GM19043 (cell line): Measurements from ENCODE around the gene LTBR.

Experiments used
- ATAC-seq: cut with Tn5 transposase; IDR thresholded peaks from one replicate; pipeline ENCODE4 v1.9.1; 2021; ENCODE audit warnings: low read depth; ENCODE audit not compliant: unreplicated experiment

LTBR gene

DNA sequence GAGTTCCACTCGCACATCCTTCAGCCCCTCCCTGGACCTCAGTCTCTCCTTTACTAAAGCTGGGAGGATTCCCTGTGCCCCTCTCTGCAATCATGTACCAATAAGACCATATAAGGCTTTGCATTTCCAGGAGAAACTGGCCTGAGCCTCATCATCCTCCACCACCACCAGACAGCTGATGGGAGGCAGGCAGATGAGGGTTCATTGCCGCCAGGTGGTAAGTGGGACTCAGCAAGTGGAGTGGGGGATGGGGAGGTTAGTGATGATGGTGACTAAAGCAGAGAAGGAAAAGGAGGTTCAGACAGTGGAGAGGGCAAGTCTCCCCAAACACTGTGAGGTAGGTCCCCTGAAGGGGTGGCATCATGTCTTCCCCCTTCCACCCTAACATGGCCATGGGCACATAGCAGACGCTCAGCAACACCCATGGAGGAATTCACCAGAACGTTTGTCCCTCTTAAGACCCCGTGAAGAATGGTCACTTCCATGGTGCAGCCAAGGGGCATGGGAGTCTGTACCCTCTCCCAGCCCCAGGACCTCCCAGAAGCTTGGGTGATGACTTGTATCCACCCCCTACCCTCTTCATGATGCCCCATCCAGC, 37.6 kb upstream of the LTBR start:
- ATAC-seq = no peak

DNA sequence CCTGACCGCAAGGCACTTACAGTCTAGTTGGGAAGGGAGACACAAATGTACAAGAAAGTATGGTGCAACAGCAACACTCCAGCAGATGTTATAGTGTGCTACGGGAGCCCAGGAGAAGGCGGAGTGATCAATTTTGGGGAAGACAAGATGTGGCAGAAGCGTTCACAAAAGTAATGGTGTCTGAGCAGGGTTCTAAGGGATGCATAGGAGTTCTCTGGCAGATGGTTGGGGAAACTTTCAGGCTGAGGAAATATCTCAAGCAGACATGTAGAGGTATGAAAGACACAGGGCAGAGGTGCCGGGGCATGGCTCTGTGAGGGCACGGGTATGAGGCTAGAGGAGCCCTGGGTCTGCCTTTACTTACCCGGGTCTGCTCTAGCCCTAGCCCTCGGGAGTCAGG, 37.0 kb upstream of the LTBR start:
- ATAC-seq = no peak

DNA sequence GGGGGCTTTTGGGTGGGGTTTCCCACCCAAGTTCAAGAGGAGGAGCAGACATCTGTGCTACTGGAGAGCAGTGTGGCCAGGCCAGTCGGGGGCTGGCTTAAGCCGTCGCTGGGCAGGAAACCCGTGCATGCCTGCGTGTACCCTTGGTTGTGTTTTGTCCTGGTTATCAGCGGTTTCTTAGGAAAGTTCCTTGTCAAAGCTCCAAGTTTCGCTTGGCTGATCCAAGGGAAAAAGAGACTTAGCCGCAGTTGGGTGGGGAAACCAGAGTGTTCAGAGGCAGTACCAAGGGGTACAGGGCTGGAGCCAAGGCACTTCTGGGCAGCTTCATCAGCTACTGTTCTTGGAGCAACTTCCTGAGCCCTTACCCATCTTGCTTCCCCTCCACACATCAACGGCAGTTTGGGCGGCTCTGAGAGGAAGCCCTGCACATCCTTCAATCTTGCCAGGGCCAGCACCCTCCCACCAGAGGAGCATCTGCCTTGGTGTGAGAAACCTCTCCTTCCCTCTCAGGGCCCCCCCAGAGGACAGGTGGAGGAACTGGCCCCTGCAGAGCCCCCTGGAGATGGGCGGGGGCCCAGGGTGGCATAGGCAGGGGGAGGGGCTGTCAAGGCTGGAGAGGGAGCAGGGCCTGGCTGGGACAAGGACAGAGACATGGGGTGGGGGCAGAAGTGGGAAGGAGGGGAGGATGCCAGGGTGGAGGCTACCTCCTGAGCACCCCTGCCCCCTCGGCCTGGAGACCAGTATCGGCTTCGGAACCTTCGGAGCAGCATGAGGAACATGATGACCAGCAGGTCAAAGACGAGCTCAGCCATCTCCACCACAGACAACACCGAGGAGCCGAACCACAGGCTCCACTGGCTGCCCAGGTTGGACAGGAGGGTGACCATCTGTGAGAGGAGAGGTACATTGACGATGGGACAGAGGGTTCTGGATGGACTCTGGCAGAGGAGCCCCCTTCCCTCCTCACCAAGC, 36.3 kb upstream of the LTBR start:
- ATAC-seq = no peak

DNA sequence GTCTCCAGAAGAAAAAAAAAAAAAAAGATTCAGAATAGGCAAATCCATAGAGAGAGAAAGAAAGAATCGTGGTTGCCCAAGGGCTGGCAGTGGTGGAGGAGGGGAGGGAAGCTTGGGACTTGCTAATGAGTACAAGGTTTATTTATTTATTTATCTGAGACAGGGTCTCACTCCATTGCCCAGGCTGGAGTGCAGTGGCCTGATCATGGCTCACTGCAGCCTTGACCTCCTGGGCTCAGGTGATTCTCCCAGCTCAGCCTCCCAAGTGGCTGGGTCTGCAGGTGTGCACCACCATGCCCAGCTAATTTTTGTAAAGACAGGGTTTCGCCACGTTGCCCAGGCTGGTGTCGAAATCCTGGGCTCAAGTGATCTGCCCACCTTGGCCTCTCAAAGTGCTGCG, 32.3 kb upstream of the LTBR start:
- no peak for ATAC-seq

DNA sequence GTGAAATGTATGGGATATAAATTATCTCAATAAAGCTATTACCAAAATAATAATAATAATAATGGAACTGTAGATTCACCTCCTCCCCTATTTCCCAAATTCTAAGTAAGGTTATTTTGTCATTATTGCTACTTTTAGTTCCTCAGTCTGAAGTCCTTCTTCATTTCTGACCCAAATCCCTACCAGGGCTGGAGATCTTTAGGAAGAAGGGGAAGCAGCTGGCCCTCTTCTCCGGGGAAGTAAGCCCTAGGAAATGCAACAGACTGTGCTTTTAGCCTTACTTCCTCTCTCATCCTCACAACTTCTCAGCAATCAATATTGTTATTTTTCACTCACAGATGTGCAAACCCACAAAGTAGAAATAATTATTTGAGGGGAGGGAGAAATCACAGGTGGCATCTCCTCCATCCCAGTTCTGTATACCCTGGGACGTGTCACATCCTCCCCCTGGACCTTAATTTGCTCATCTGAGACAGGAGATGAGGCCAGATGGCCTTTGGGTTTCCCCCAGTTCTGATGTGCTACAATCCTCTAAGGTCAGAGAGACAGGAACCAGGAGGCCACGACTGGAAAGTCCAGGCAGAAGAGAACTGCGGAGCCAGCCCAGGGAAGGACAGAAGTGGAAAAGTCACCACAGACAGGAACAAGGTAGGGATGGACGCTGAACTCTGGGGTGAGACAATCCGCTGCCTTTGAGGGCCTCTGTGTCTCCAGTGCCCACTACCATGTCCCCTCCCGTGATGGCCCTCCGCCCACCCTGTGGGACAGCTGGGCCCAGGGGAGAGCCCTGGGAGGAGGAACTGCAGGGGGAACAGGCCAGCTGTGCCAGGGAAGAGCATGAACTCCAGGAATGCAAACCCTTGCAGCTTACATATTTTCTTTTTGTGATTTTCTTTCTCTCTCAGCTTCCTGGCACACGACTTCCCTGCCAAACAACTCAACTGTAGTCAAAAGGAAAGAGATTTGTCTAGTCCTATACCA, 31.5 kb upstream of the LTBR start:
- ATAC-seq = no peak

DNA sequence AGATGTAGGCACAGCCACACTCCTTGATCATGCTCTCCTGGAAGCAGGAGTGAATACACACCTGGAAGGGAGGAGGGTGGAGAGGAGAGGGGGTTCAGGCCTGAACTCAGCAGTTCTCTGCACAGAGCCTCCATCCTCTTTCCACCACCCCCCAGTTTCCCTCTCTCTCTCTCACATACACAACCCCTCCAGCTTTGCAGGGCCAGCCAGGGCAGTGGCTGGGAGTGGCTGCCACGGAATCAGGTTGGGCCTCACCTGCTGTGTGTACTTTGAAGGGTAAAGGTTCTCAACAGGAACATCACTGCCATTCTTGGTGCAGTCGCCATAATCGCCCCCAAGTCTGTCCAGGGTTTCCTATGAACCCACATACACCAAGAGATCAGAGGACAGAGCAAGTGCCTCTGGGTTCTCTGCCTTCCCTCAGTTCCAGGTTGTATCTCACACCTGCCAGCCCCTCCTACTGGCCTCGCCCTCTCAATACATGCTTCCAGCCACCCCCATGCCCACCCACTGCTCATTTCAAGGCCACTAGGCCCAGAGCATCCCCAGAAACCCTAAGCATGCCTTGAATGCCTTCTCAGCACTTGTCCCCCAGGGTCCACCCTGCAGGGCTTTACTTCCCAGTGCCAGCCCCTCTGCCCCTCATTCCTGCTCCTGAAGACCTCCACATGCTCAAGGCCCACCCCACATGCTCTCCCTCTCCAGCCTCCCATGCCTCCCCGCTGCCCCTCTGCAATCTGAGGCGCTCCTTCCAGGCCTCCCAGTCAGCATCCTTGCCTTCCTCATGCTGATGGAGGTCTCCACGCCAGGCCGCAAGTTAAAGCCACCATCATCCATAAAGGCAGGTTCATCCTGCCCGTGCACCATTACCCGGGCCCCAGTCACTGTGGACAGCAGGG, 29.2 kb upstream of the LTBR start:
- ATAC-seq = no peak

DNA sequence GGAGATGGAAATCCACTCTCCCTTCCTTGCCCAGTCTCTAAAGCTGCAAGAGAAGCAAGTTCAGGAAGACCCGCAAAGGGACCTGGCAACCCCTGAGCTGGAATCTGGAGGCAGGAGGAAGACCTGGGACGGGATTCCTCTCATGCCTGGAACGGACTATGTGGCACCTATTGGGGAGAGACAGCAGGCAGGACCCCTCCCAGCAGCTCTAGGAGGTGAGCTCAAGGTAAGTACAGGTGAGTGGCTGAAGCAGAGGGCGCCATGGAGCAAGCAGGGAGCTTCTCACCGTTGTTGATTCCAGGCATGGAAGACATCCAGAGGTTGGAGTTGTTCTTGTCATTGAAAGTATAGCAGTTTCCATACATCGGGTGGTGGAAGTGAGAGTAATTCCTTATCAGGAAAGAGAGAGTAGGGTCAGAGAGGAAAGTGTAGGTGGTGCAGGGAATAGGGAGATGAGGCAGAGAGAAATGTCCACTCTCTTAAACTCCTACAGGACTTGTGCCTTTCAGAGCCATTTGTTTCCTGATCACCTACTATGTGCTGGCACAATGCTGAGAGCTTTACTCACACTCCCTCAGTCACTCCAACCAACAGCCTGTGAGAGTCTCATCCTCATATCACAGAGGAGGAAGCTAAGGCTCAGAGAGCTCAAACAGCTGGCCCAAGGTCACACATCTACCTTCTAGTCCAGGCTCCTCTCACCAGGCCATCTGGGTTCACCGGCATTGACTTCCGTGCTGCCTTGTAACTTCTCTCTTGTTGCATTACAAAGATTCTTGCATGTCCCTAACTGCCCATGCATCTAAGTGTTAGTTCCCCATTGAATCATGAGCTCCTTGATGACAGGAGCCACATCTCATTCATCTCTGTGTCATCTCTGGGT, 28.2 kb upstream of the LTBR start:
- ATAC-seq = no peak

DNA sequence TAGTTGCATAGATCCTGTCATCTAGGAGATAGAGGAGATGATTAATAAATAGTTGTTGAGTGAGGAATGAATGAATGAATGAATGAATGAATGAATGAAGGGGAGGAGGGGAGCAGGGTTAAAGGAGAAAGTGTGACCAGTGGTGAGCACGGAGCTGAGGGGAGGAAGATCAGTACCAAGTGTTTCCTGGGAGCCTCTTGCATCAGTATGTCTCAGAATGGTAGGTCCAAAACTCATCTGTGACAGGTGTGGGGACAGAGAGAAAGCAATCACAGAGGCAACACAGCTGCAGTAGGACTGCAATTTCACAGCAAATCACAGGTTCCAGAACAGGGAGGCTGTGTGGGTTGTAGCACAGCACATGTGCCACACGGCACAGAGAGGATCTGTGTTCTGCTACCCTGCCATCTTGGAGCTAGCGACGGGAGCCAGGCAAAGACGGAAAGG, 27.6 kb upstream of the LTBR start:
- no peak for ATAC-seq

DNA sequence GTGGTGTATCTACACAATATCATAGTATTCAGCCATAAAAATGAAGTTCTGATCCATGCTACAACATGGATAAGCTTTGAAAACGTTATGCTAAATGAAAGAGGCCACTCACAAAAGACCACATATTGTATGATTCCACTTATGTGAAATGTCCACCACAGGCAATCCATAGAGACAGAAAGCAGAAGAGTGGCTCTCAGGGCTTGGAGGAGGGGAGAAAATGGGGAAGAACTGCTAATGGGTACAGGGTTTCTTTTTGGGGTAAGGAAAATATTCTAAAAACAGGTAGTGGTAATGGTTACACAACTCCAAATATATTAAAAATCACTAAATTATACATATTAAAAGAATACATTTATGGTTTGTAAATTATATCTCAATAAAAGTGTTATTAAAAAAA, 25.1 kb upstream of the LTBR start:
- ATAC-seq = no peak

DNA sequence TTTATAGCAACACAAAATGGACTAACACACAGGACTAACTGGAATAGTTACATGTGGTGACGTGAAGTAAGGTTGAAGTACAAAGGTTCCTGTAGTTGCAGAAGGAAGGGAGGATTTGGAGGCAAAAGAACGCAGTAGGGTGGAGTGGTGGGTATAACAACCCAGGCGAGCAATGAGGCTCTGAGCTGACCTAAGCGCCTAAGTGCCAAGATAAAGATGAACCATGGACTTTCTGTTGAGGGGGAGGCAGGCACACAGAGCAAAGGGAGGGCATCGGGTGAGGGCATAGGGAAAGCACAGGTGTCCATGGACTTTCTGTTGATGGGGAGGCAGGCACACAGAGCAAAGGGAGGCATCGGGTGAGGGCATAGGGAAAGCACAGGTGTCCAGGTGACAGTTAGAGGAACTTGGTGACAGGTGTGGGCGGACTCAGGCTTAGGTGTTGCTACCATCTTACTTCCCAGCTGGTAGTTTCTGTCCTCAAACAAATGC, 23.8 kb upstream of the LTBR start:
- ATAC-seq = no peak

DNA sequence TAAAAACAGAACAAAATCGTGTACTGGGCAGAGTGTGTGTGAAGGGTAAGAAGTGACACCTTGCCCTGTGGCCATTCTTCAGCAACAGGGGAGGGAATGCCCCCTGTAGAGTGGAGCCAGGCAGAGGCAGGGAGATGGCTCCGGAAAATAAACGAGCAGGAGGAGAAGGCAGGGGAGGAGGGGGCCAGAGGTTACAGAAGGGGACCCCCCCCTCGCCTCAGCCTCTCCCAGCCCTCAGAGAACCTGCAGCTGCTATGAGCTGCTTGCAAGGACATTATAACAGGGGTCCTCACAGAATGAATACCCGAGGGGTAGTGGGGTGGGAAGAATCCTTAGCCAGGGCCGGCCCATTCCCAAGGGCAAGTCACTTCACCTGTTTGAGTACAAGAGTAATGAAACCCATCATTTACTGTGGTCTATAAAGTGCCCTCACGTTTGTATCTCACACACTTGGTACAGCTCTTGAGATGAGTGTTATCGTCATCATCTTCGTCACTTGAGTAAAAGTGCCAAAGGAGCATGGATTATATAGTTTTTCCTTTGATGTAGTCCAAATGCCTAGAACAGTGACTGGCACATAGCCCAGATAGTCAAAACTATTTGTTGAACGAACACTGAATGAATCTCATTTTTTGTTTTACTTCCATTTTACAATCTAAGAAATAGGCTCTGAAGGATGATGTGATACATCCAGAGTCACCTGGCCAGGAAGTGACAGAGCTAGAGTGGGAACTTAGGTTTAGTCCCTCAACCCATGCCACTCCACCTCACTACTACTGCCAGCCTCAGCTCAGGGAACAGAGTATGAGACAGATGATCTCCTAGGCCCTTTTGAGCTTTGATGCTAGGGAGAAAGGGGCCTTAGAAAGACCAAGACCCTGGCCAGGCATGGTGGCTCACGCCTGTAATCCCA, 23.1 kb upstream of the LTBR start:
- no peak for ATAC-seq

DNA sequence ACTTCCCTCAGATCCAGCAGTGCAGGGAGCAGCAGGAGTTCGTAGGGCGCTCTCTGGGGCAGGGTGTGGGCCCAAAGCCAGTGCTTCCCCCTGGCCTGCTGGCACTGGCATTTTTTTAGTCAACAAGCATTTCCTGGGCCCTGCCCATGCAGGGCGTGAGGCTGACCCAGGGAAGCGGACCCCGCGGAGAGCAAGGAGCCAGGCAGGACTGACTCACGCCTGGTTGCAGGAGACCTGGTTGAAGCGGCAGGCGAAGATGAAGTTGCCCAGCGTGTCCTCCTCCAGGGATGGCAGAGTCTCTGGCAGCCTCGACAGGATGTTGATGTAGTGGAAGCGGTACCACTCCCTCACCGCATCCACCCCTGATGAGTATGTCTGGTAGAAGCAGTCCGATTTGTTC, 22.1 kb upstream of the LTBR start:
- ATAC-seq = no peak

DNA sequence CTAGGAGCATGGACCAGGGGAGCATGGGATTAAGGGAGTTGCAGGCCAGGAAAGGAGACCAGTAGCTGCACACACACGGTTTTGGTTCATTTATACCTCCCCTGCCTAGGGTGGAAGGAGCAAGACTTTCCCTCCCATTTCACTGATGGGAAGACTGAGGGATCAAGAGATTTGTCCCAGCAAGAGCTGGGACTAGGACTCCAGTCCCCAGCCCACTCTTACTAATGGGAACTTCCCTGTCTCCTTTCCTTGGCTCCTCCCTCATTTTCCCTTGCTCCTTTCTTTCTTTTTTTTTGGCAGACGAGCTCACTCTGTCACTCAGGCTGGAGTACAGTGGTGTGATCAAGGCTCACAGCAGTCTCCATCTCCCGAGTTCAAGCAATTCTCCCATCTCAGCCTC, 21.6 kb upstream of the LTBR start:
- no peak for ATAC-seq

DNA sequence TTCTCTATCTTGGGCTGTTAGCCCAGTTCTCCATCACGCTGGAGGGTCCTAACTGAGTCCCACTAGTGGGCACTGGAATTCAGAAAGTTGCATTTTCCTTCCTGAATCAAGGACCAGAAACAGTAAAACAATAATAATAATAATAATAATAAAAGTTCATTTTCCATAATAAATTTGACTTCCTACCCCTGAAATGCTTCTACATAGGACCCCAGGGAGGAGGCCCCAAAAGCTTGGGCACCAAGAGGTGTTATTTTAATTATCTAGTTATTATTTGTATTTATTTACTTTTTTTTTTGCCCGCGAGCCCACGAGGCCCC, 21.0 kb upstream of the LTBR start:
- ATAC-seq = no peak

DNA sequence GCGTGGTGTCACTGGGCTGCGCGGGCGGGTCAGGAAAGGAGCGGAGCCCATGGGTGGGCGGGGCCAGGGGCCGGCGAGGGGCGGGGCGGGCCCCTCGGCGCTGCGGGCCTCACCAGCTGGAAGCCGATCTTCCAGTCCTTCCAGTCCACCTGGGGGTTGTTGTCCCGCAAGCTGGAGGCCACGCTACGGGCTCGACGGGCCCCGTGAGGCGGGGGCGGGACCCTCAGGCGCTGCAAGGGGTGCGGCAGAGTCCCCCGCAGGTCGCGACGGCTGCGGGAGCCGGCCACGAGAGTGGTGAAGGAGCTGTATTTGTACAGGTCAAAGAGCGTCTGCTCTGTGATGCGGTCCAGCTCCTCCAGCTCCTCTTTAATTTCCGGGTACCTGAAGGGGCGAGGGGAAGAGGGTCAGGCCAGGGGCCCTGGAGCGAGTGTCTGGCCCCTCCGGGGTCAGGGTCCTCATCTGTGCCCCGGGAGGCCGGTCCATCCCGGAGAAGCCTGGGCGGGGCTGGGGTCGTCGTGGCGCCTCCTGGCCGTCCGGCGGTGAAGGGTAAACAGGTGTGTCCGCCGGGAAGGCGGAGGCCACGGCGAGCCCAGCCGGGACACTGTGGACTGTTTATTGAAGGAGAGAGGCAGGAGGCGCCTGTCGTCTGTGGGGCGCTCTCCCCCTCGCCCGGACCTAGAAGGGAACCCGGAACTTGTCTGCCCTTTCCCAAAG, 20.5 kb upstream of the LTBR start:
- ATAC-seq = no peak

DNA sequence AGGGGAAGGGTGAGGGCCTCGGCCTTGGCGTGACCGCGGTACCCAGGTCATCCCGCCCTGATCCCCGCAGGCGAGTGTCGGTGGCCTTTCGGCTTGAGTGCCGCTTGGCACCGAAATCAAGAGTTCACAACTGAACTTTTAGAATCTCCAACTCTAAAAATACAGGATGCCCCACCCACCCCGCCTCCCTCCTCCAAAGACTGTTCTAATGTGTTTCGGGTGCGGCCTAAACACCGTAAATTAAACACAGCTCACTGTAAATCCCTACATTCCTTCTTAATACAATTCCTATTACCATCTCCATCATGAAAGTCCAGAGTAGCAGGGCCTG, 20.0 kb upstream of the LTBR start:
- no peak for ATAC-seq
